Activated naive CD4-positive, alpha-beta T cell treated with anti-CD3 and anti-CD28 coated beads, Interleukin-2, amount 50 U/mL, for 72 hours (primary cell): ENCODE results near the gene MED13L. TPM values are rescaled to one million over a fixed set of nuclear protein-coding genes. Genes with fewer than 3 reads are reported as not detected.
A peak's percentile ranks its signal among the peaks of the same experiment; 100 is the strongest.
"Not testable (repeated sequence)": the region's sequence is repeated elsewhere in the genome, so short reads cannot be mapped to it uniquely, and the experiment has no call there.

ENCODE experiments used
- ATAC-seq, 2 donors: fragments of 150-1000 bp; cut with Tn5 transposase; 2 replicates each; pipeline ENCODE4 v1.10.0; 2021; ENCODE audit warnings: mild to moderate bottlenecking in 2 of 2, moderate library complexity in 2 of 2
- DNase-seq, 2 donors: peaks; one replicate each; pipeline ENCODE4 v3.0.0; 2021 to 2022; ENCODE audit warnings: low spot score in 2 of 2
- H3K27ac Mint-ChIP-seq, 2 donors: one replicate each; pipeline ENCODE4 v1.8.0; 2022; ENCODE audit warnings: mild to moderate bottlenecking in 2 of 2, mixed read lengths in 2 of 2
- H3K36me3 Mint-ChIP-seq, 2 donors: one replicate each; pipeline ENCODE4 v1.8.0; 2022; ENCODE audit warnings: mixed read lengths in 2 of 2
- H3K9me3 Mint-ChIP-seq, 2 donors: one replicate each; pipeline ENCODE4 v1.8.0; 2022; ENCODE audit warnings: mixed read lengths in 2 of 2
- total RNA-seq, 2 donors: library from RNA; stranded (reverse); gene quantifications; one replicate each; pipeline ENCODE4 v1.2.3, GENCODE V29; 2022

The MED13L gene
- total RNA-seq, 2 donors from 2014 or later, result 54.2 to 64.0 TPM

DNA sequence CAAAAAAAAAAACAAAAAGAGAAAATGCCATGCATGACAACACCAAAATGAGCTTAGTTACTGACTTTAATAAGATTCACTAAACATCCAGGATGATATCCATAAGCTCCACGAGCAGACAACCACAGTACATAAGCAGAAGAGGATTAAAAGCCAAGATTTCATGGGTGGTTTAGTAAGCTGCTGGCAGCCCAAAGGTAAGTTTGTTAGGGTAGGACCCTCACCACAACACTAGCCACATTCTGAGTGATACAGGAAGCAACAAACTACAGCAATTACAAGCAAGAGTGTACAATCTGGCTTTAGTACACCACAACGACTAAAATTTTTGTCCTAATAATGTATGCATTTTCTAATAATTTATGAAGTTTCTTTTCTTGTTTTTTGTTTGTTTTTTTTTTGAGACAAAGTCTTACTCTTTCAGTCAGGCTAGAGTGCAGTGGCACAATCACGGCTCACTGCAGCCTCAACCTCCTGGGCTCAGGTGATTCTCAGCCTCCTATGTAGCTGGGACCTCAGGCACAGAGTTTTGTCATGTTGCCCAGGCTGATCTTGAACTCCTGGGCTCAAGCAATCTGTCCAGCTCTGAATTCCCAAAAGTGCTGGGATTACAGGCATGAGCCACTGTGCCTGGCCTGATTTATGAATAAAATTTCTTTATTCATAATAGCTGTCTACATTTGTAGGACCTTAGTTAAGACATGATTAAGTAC, 221.4 kb downstream of the MED13L start:
- H3K9me3 Mint-ChIP-seq, result no peaks in the 10 kb centered on the region
- no peak overlapping the region for H3K27ac Mint-ChIP-seq
- DNase-seq, result no peak
- peak in 1 of 2 donors; percentile 70 for ATAC-seq
- no peaks in the 10 kb centered on the region for H3K36me3 Mint-ChIP-seq

DNA sequence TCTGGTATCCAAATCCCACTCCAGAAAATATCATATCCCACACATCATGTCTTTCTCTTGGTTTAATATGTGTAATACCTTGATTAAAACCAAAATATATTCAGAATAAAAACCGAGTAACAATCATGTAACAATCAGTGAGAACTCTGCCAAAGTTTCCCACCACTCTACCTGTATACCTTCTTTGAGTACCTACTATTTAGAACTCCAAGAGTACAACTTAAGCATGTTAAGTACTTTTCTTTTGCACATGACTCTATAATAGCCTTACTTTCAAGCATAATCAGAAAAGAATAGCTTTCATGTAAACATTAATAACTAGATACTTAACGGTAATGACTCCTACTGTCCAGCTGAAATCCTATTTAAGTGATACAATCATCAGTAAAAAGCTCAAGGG, 223.2 kb downstream of the MED13L start:
- ATAC-seq (no peak), DNase-seq (no peak)
- Mint-ChIP-seq H3K27ac (no peak overlapping the region), H3K9me3 (no peaks in the 10 kb centered on the region), H3K36me3 (no peaks in the 10 kb centered on the region)

DNA sequence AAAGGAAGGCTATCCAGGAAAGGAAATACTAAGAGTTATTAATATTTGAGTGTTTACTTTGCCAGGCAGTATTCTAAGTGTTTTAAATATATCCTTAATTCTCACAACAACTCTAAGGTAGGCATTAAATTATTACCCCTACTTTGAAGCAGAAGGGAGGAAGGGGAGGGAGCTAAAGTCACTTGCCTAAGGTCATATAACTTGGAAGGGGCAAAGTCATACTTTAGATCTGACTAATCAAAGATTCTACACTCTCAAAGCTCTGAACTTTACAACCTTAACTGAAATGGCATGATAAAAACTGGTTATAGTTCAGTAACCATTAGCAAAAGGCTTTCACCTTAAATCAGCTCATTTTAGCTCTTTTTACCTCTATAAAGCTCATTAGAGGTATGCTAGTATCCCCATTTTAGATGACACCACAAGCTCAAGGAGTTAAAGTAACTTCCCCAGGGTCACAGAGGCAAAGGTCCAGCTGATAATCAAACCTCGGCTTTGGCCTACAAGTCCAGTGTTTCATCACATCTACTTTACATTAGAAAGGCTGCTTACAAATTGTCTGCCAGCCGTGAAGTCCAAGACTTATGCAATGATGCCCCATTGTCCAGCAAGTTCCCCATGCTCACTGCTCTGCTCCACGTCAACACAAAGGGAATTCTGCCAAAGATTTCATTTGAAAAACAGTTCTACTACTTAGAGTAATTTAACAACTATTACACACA, 223.9 kb downstream of the MED13L start:
- Mint-ChIP-seq H3K9me3 (no peaks in the 10 kb centered on the region), H3K36me3 (no peaks in the 10 kb centered on the region), H3K27ac (no peak overlapping the region)
- ATAC-seq (peak; percentile 40 to 58), DNase-seq (no peak)

DNA sequence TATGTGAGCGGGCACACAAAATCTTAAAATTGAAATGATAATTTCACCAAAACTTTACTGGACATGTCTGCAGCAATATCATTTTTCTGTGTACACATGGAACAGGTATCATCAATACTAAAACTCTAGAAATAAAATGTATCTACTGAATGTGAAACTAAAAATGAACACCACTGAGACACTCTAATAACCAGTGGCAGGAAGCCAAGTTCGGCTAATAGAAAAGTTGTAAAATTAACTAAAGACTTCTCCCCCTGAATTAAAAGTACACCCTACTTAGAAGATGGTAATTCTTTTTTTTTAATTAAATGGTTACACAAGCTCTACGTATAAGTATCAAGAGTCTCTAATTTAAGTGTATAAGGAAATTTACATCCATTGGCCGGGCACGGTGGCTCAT, 227.2 kb downstream of the MED13L start:
- no peaks in the 10 kb centered on the region for H3K36me3 Mint-ChIP-seq
- ATAC-seq (no peak), DNase-seq (no peak)
- H3K27ac Mint-ChIP-seq, result no peak overlapping the region
- no peaks in the 10 kb centered on the region for H3K9me3 Mint-ChIP-seq

DNA sequence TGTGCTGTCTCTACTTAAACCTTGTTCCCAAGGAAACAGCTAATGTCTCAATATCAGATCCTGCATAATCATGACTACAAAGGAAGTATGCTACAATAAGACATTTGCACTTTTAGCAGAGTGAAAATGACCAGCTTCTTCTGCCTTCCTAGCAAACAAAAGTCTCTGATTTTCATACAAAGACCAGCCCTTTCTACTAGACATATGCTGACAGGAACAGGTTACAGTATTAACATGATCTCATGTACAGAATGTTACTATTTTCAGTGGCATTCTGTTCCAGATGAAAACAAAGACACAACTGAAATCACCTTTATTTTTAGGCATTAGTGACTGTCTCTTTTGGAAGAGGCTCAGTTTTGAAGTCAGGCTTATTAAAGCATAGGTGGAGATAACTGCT, 228.6 kb downstream of the MED13L start:
- no peak for ATAC-seq
- no peak overlapping the region for H3K27ac Mint-ChIP-seq
- no peak for DNase-seq
- H3K9me3 Mint-ChIP-seq, result no peaks in the 10 kb centered on the region
- H3K36me3 Mint-ChIP-seq, result no peaks in the 10 kb centered on the region

DNA sequence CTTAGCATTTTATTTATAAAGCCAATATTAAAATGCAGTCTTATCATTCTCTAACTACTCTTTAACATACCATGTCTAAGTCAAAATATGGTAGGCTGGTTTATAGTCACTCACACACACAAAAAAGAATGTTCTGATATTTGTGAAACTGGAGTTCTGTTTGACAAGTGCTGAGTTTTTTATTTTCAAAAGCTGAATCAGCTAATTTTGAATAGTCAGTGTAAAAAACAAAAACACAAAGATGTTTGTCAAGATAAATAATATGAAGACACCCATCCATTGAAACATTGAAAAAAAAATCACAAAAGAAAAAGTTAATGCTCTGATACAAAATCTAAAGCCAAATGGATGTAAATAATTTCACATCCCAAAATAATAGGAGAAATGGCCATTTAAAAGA, 231.5 kb downstream of the MED13L start:
- Mint-ChIP-seq H3K27ac (no peak overlapping the region), H3K36me3 (peaks cover 0 to 5% of the 10 kb centered on the region in 2 donors), H3K9me3 (no peaks in the 10 kb centered on the region)
- DNase-seq, result no peak
- no peak for ATAC-seq

DNA sequence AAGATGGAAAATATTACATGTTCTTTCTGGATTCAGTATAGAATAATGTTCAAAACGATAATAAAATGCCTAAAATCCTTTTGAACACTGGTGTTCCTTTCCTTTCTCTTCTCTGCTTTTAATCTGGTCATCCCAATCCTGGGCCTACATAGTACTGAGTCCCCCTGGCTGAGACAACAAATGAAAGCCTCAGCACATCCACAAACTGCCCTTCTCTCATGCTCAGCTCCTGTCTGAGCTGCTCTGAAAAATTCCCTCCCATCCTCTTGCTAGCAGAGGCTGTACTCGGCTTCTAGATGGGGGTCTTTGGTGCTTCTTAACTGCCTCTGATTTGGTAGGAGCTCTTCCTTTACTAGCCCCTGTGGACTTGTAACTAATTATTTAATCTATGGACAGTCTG, 232.3 kb downstream of the MED13L start:
- no peak for DNase-seq
- Mint-ChIP-seq H3K9me3 (no peaks in the 10 kb centered on the region), H3K36me3 (peaks cover 0 to 14% of the 10 kb centered on the region in 2 donors), H3K27ac (no peak overlapping the region)
- ATAC-seq, result no peak

DNA sequence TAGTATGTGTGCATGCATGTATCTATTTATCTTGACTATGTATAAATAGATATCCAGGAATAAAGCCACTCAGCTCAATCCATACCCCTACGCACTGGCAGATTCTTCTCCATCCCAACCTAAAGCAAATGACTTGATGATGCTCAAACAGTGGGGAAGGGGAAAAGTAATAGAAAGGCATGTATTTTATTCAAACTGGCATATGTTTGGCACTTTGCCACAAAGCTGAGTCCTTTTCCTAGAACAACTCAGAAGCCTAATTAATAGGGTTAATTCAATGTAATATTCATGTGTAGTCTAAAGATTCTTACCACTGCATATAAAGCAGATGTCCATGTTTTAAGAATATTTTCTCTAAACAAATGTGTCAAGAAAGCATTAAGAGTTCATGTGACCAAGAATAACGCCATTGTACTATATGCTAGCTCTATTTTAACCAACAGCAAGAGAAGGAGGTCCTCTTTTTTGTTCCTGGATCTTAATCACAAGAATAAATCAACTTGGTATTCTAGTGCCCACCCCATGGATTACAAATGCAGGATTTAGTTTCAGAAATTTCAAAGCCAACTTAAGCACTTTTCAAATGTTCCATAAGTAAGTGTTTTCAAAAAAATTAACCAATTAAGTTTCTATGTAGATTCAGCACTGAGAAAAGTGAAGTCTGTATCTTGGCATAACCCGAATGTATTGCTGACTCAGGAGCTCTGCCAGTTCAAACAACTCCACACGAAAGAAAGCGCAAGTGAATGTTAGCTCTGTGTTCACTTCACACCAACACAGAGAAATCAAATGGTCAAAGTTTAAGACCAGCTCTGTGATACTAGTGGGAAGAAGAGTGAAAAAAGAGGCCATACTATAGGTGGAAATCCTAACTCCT, 233.6 kb downstream of the MED13L start:
- Mint-ChIP-seq H3K36me3 (peaks cover 0 to 23% of the 10 kb centered on the region in 2 donors), H3K27ac (no peak overlapping the region), H3K9me3 (peaks cover 0 to 6% of the 10 kb centered on the region in 2 donors)
- ATAC-seq (no peak), DNase-seq (no peak)

DNA sequence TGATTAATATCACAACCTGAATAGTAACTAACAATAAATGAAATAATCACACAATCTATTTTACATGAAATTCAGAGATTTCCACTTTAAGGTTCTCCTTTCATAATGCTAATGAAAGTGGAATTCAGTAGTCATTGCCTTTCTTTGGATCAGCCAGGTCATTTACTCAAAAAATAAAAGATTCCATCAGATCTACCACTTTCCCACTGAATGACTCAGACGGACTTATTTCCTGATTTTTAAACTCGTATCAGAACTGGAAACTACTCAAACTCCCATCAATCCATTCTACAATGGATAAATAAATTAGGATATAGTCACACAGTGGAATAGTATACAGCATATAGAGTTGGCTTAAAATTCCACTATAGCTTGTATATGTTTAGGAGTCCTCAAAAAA, 237.1 kb downstream of the MED13L start:
- H3K36me3 Mint-ChIP-seq, result peaks cover 0 to 23% of the 10 kb centered on the region in 2 donors
- peaks cover 0 to 6% of the 10 kb centered on the region in 2 donors for H3K9me3 Mint-ChIP-seq
- DNase-seq, result no peak
- ATAC-seq, result no peak
- no peak overlapping the region for H3K27ac Mint-ChIP-seq

DNA sequence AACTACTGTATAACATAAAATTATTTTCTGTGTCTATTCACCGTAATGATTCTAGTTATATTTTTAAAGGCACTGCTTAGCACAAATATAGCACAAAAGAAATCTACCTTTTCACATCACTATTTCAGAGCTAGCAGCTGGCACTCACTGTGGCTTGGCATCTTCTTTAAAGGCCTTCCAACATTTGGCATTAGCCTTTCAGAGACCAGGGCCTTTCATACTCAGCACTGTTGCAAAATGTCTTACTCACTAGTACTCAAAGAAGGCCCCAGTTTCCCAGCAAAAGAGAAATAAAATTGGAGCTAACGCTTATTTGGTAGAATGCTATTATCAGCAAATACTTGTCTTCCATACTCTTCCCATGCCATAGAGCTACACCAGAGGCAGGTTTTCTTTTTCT, 238.4 kb downstream of the MED13L start:
- Mint-ChIP-seq H3K36me3 (peaks cover 0 to 23% of the 10 kb centered on the region in 2 donors), H3K27ac (no peak overlapping the region), H3K9me3 (peaks cover 0 to 6% of the 10 kb centered on the region in 2 donors)
- ATAC-seq, result no peak
- no peak for DNase-seq

DNA sequence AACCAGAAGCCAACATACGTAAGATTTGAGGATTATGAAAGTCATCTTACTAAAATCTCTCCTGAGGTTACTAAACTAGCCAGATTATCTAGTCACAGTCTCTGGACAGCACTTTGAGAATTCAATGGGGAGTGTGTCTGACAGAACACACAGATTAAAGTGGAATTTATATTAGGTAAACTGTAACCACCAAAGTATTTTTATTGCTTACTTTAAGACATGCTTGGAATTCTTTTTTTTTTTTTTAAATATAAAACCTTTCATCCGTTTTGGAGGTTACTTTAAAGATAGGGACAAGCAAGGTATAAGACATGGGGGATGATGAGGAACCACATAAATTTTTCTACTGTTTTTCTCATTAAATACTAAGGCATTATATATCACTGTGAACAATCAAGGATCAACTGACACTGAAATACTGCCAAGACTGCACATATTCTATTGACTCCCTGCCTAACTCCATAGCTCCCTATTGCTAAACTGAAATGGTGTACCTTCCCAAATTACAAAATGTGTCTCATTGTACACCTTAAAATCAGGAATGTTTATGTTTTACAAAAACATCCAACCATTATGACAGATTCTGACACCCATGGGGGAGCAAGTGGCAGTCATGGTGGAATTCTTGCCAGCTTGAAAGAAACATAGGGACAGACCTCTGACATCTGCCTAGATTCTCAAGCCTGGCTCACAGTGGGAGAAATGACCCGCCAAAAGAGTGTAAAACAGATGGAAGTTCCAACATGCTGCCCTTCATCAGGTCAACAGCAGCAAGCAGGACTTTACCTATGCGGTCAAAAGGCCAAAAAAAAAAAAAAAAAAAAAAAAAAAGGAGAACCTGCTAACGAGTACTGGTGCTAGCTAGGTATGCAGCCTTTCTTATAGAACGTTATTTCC, 239.3 kb downstream of the MED13L start:
- DNase-seq (no peak), ATAC-seq (no peak)
- H3K27ac Mint-ChIP-seq, result no peak overlapping the region
- H3K36me3 Mint-ChIP-seq, result peaks cover 0 to 23% of the 10 kb centered on the region in 2 donors
- H3K9me3 Mint-ChIP-seq, result peaks cover 0 to 6% of the 10 kb centered on the region in 2 donors

DNA sequence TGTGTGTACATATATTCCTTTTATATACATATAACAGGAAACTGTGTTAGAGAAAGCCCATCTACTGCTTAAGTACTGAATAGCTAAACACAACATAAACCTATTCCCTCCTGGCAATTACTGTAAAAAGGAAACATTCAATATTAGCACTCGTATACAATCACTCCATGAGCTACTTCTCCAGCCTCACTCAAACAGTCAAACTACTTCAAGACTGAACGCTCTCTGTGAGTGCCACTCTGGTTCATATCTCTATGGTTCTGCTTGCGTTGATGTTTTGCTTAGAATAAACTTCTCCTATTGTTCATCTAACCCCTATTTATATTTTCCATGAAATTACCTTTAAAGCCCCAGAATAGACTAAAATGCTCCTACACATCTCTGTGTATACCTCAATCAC, 243.7 kb downstream of the MED13L start:
- peaks cover 6 to 12% of the 10 kb centered on the region in 2 donors for H3K9me3 Mint-ChIP-seq
- H3K36me3 Mint-ChIP-seq, result peaks cover 0 to 13% of the 10 kb centered on the region in 2 donors
- no peak overlapping the region for H3K27ac Mint-ChIP-seq
- ATAC-seq, result no peak
- no peak for DNase-seq

DNA sequence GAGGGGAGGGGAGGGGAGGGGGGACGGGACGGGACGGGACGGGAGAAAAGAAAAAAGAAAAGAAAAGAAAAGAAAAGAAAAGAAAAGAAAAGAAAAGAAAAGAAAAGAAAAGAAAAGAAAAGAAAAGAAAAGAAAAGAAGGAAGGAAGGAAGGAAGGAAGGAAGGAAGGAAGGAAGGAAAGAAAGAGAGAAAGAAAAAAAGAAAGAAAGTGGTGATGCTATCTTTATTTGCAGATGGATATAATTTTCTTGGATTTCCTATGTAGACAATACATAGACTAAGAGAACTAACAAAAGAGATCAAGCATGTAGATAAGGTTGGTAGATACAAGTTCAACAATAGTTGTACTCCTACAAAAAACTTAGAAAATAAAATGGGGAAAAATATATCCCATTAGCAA, 245.9 kb downstream of the MED13L start:
- ATAC-seq, H3K27ac Mint-ChIP-seq, DNase-seq: not testable (repeated sequence)
- H3K9me3 Mint-ChIP-seq, result peaks cover 6 to 12% of the 10 kb centered on the region in 2 donors
- peaks cover 0 to 13% of the 10 kb centered on the region in 2 donors for H3K36me3 Mint-ChIP-seq

DNA sequence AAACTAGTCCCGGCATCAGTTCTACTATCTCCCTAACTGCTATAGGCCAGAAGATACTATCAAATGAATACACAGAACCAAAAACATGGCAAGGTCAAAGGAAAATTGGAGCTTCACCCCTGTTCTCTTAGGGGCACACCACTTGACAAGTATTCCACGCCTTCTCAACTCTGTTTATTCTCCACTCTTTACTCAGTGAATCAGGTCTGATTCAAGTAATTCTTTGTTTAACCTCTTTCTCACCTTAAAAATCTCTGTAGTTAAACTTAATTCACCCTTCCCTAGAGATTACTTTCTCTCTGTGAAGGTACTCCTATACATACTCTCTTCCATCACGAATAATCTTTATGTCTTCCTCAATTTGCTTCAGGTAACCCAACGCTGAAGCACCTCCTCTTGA, 248.9 kb downstream of the MED13L start:
- ATAC-seq (no peak), DNase-seq (no peak)
- H3K27ac Mint-ChIP-seq, result no peak overlapping the region
- H3K36me3 Mint-ChIP-seq, result peaks cover 0 to 13% of the 10 kb centered on the region in 2 donors
- H3K9me3 Mint-ChIP-seq, result peaks cover 6 to 12% of the 10 kb centered on the region in 2 donors

DNA sequence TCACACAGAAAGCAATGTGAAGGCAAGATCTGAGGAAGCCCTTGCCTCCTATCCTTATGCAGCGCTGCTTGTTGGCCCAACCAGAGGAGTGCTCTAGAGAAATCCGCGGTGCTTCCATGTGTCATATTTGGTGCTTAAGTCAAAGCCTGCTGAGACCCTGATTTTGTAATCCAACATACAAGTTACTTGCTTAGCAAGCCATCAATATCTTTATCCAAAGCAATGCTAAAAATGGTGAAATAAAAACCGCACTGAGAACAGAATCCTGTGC, 250.0 kb downstream of the MED13L start:
- no peak for DNase-seq
- Mint-ChIP-seq H3K36me3 (peaks cover 0 to 13% of the 10 kb centered on the region in 2 donors), H3K27ac (no peak overlapping the region), H3K9me3 (peaks cover 2 to 10% of the 10 kb centered on the region in 2 donors)
- no peak for ATAC-seq

DNA sequence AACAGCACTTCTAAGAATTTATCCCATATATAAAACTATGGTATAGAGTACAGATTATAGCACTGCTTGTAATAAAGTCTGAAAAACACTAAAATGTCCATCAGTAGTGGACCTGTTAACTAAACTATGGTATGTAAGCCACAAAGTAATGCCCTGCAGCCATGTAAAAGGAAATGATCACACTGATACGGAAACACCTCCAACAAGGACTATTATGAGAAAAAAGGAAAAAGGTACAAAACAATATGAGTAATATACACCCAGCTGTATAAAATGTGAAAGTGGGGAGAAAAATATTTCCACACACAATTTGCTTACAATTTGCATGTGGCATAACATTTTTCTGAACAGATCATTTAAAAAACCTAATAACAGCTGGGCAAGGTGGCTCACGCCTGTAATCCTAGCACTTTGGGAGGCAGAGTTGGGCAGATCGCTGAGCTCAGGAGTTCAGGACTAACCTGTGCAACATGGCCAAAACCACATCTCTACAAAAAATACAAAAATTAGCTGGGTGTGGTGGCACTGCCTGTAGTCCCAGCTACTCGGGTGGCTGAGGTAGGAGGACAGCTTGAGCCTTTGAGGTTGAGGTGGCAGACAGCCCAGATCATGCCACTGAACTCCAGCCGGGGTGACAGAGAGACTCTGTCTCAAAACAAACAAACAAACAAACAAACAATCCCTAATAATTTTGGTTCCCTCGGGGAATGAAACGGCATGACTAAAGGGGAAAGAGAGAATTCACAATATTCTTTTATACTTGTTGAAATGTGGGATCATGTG, 250.5 kb downstream of the MED13L start:
- Mint-ChIP-seq H3K9me3 (peaks cover 0 to 8% of the 10 kb centered on the region in 2 donors), H3K36me3 (peaks cover 0 to 13% of the 10 kb centered on the region in 2 donors), H3K27ac (no peak overlapping the region)
- ATAC-seq (peak in 1 of 2 donors; percentile 80), DNase-seq (no peak)
